ENCODE measurements around the gene ZNF629.

The ZNF629 gene

DNA sequence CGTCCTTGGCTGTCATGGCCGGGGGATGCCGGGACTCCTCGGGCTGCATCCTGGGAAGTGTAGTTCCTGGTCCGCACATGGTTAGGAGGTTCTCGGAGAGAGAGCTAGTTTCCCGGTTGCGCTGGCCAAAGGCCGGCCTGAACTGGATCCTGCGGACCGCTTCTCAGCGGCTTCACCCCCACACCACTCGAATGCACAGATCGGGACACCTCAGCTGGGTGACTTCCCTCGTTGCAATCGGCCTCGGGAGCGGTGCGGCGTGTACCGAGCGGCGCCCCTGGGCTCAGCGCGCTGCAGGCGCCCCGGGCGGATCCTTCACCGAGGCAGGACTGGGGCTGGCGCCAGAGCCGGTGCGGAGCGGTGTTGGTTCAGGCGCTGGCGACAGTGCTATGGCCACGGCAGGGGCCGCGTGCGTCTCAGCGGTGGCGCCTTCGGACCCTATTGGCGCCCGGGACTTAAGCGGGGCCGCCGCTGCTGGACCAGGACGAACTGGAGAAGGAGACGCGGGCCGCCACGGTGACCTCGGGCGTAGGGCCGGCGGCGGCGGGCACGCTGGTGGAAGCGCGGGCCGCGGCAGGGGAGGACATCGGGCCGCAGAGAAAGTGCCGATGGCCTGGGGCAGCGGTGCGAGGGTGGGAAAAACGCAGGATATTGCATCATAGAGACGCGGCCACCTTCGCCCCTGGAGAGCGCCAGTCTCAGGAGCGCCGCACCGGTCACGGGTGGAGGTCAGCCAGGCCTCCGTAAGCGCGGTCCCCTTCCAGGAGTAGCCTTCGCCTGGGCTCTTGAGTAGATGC lies 11.4 kb downstream of the ZNF629 start:
- Histone ChIP-seq H3K9me3 (ENCODE audit: insufficient read depth, low read depth, low read length) (no peaks in the 10 kb centered on the region), H3K4me1 (ENCODE audit: insufficient read depth, low read length) (peaks cover 4% of the 10 kb centered on the region), H3K27me3 (ENCODE audit: insufficient read depth, low read length) (no peaks in the 10 kb centered on the region), H3K4me3 (ENCODE audit: low read length) (peak overlapping the region; percentile 66), H3K9ac (ENCODE audit: low read depth, low read length) (peak overlapping the region; percentile 87), H3K36me3 (ENCODE audit: insufficient read depth, low read length) (peaks cover 46% of the 10 kb centered on the region), H3K27ac (ENCODE audit: low read depth, low read length) (peak overlapping the region; percentile 94)
- WGBS: under 1% methylated on average over 81 of the region's 81 CpGs

DNA sequence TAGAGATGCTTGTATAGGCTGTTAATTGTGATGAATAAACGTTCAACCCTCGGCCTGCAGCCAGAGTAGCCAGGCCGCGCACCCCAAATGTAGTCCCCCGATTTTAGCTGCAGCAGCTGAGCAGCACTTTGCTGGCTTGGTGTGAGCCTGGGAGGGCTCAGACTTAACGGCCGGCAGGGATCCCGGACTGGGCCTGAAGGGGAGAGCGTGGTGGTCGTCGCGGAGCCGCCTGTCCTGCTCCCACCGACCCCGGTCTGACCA lies 11.9 kb downstream of the ZNF629 start:
- Histone ChIP-seq H3K9ac (ENCODE audit: low read depth, low read length) (0 out of 2 replicates have a peak overlapping the region, but pooled peaks have one; percentile 87), H3K4me3 (ENCODE audit: low read length) (peak overlapping the region; percentile 66), H3K27me3 (ENCODE audit: insufficient read depth, low read length) (no peaks in the 10 kb centered on the region), H3K9me3 (ENCODE audit: insufficient read depth, low read depth, low read length) (no peaks in the 10 kb centered on the region), H3K36me3 (ENCODE audit: insufficient read depth, low read length) (peaks cover 50% of the 10 kb centered on the region), H3K4me1 (ENCODE audit: insufficient read depth, low read length) (peaks cover 4% of the 10 kb centered on the region), H3K27ac (ENCODE audit: low read depth, low read length) (no peak overlapping the region)
- 22% methylated on average over 15 of the region's 15 CpGs for WGBS

- H3K4me1 ChIP-seq (ENCODE audit: insufficient read depth, low read length): peaks cover 4% of the 10 kb centered on the region
- no peaks in the 10 kb centered on the region for H3K9me3 ChIP-seq (ENCODE audit: insufficient read depth, low read depth, low read length)
- peak overlapping the region; percentile 66 for H3K4me3 ChIP-seq (ENCODE audit: low read length)
- 76% methylated on average over 8 of the region's 8 CpGs for WGBS
- peaks cover 52% of the 10 kb centered on the region for H3K36me3 ChIP-seq (ENCODE audit: insufficient read depth, low read length)
- no peaks in the 10 kb centered on the region for H3K27me3 ChIP-seq (ENCODE audit: insufficient read depth, low read length)
- H3K9ac ChIP-seq (ENCODE audit: low read depth, low read length): no peak overlapping the region
- H3K27ac ChIP-seq (ENCODE audit: low read depth, low read length): no peak overlapping the region
Observed at GRCh38 chr16:30774367-30775130, 12.5 kb downstream of the ZNF629 start.

DNA sequence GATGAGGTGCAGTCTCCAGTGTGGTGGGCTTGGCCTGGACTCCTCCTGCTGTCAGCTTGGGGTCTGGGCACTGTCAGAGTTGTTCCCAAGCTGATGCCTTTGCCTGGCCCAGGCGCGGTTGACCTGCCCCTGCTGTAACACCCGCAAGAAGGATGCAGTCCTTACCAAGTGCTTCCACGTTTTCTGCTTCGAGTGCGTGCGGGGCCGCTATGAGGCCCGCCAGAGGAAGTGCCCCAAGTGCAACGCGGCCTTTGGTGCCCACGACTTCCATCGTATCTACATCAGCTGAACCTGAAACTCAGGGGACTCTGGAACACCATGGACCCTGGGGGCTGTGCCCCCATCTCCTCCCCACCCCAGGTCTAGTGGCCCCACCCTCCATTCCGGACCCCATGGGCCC lies 13.2 kb downstream of the ZNF629 start:
- no peak overlapping the region for H3K4me3 ChIP-seq (ENCODE audit: low read length)
- H3K27me3 ChIP-seq (ENCODE audit: insufficient read depth, low read length): no peaks in the 10 kb centered on the region
- peaks cover 4% of the 10 kb centered on the region for H3K4me1 ChIP-seq (ENCODE audit: insufficient read depth, low read length)
- no peak overlapping the region for H3K27ac ChIP-seq (ENCODE audit: low read depth, low read length)
- WGBS: 93% methylated on average over 14 of the region's 14 CpGs
- no peaks in the 10 kb centered on the region for H3K9me3 ChIP-seq (ENCODE audit: insufficient read depth, low read depth, low read length)
- H3K36me3 ChIP-seq (ENCODE audit: insufficient read depth, low read length): peaks cover 55% of the 10 kb centered on the region
- H3K9ac ChIP-seq (ENCODE audit: low read depth, low read length): no peak overlapping the region

- 94% methylated on average over 14 of the region's 14 CpGs for WGBS
- Histone ChIP-seq H3K36me3 (ENCODE audit: insufficient read depth, low read length) (peaks cover 76% of the 10 kb centered on the region), H3K9ac (ENCODE audit: low read depth, low read length) (no peak overlapping the region)
Observed at GRCh38 chr16:30771726-30772125, 15.3 kb downstream of the ZNF629 start.

DNA sequence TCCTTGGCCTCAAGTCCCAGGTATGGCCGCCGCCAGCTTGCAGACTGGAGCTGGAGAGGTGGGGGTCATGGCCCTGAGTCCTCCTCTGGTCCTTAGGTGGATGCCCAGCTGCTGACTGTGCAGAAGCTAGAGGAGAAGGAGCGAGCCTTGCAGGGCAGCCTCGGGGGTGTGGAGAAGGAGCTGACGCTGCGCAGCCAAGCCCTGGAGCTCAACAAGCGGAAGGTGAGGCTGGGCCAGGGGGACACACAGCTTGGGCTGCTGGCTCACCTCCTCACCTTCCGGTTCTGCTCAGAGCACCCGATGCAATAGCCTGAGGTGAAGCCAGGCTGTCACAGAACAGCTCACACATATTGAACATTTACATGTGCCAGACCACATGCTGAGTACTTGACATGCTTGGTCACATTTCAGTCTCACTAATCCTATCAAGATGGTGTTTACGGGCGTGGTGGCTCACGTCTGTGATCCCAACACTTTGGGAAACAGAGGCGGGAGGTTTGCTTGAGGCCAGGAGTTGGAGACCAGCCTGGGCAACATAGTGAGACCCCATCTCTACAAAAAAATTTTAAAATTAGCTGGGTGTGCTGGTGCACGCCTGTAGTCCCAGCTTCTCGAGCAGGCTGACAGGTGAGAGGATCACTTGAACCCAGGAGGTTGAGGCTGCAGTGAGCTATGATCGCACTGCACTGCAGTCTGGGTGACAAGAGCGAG lies 17.5 kb downstream of the ZNF629 start:
- no peaks in the 10 kb centered on the region for H3K9me3 ChIP-seq (ENCODE audit: insufficient read depth, low read depth, low read length)
- peaks cover 98% of the 10 kb centered on the region for H3K36me3 ChIP-seq (ENCODE audit: insufficient read depth, low read length)
- H3K4me1 ChIP-seq (ENCODE audit: insufficient read depth, low read length): no peaks in the 10 kb centered on the region
- no peak overlapping the region for H3K9ac ChIP-seq (ENCODE audit: low read depth, low read length)
- no peak overlapping the region for H3K27ac ChIP-seq (ENCODE audit: low read depth, low read length)
- no peaks in the 10 kb centered on the region for H3K27me3 ChIP-seq (ENCODE audit: insufficient read depth, low read length)
- H3K4me3 ChIP-seq (ENCODE audit: low read length): no peak overlapping the region
- 95% methylated on average over 16 of the region's 17 CpGs for WGBS

More at GRCh38 chr16:30771726-30772125, 15.3 kb downstream of the ZNF629 start:
- H3K9me3 ChIP-seq (ENCODE audit: insufficient read depth, low read depth, low read length): no peaks in the 10 kb centered on the region
- H3K27me3 ChIP-seq (ENCODE audit: insufficient read depth, low read length): no peaks in the 10 kb centered on the region
- no peak overlapping the region for H3K4me3 ChIP-seq (ENCODE audit: low read length)
- H3K4me1 ChIP-seq (ENCODE audit: insufficient read depth, low read length): no peaks in the 10 kb centered on the region
- H3K27ac ChIP-seq (ENCODE audit: low read depth, low read length): no peak overlapping the region

DNA sequence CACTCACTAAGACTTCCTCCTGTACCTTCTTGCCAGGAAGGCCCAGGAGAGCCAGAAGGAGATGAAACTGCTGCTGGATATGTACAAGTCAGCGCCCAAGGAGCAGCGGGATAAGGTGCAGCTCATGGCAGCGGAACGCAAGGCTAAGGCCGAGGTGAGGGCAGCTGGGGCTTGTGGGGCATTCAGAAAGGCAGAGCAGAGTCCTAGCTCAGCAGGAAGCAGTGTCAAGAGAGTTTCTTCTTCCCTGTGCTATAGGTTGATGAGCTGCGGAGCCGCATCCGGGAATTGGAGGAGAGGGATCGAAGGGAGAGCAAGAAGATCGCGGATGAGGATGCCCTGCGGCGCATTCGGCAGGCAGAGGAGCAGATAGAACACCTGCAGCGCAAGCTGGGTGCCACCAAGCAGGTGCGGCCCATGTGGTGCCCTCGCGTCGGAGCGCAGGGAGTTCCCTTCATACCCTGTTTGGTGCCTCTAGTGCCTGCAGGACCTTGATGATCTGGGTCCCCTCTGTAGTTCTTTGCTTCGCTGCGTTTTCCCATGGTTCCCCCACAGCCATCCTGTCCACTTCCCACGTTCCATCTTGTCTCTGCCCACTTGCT lies 18.3 kb downstream of the ZNF629 start:
- Histone ChIP-seq H3K27ac (ENCODE audit: low read depth, low read length) (no peak overlapping the region), H3K27me3 (ENCODE audit: insufficient read depth, low read length) (no peaks in the 10 kb centered on the region), H3K9me3 (ENCODE audit: insufficient read depth, low read depth, low read length) (no peaks in the 10 kb centered on the region), H3K4me1 (ENCODE audit: insufficient read depth, low read length) (no peaks in the 10 kb centered on the region), H3K36me3 (ENCODE audit: insufficient read depth, low read length) (peaks cover 98% of the 10 kb centered on the region), H3K4me3 (ENCODE audit: low read length) (no peak overlapping the region), H3K9ac (ENCODE audit: low read depth, low read length) (no peak overlapping the region)
- WGBS: 97% methylated on average over 23 of the region's 23 CpGs

DNA sequence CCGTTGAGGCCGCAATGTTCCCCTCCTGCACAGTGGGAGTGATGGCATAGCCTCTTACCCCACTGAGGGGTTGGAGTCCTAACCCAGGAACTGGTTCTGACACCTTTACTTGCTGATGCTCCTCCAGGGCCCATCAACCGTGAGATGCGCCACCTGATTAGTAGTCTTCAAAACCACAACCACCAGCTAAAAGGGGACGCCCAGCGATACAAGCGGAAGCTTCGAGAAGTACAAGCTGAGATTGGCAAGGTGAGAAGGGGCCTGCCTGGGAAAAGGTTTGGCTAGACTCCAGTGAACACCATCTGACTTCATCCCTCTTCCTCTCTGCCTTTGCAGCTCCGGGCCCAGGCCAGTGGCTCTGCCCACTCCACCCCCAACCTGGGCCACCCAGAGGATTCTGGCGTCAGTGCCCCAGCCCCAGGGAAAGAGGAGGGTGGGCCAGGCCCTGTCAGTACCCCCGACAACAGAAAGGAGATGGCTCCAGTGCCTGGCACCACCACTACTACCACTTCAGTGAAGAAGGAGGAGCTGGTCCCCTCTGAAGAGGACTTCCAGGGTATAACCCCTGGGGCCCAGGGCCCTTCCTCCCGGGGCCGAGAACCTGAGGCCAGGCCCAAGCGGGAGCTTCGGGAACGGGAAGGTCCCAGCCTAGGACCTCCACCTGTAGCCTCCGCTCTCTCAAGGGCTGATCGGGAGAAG lies 19.1 kb downstream of the ZNF629 start:
- WGBS: 96% methylated on average over 18 of the region's 18 CpGs

DNA sequence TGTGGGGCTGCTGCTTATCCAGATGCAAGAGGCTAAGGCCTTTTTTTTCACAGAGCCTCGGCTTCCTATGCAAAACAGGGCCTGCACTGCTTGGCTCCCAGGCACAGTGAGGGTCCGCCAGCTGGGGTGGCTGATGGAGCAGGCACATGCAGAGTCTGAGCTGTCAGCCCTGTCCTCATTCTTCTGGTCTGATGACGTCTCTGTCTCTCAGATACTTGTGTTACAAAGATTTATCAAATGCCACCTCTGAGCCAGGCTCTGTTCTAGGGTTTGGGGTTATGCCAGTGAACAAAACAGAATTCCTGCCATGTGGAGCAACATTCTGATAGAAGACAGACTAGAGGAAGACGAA lies 20.1 kb downstream of the ZNF629 start:
- Histone ChIP-seq H3K9me3 (ENCODE audit: insufficient read depth, low read depth, low read length) (no peaks in the 10 kb centered on the region), H3K36me3 (ENCODE audit: insufficient read depth, low read length) (peaks cover 88% of the 10 kb centered on the region), H3K27ac (ENCODE audit: low read depth, low read length) (no peak overlapping the region), H3K9ac (ENCODE audit: low read depth, low read length) (no peak overlapping the region), H3K27me3 (ENCODE audit: insufficient read depth, low read length) (no peaks in the 10 kb centered on the region), H3K4me3 (ENCODE audit: low read length) (no peak overlapping the region), H3K4me1 (ENCODE audit: insufficient read depth, low read length) (peaks cover 5% of the 10 kb centered on the region; the same call in 1 of the 2 replicates)
- 94% methylated on average over 4 of the region's 4 CpGs for WGBS

More for the DNA sequence above, 19.1 kb downstream of the ZNF629 start:
- Histone ChIP-seq H3K36me3 (ENCODE audit: insufficient read depth, low read length) (peaks cover 98% of the 10 kb centered on the region), H3K27ac (ENCODE audit: low read depth, low read length) (no peak overlapping the region), H3K27me3 (ENCODE audit: insufficient read depth, low read length) (no peaks in the 10 kb centered on the region), H3K4me1 (ENCODE audit: insufficient read depth, low read length) (peaks cover 3% of the 10 kb centered on the region; the same call in 1 of the 2 replicates), H3K9me3 (ENCODE audit: insufficient read depth, low read depth, low read length) (no peaks in the 10 kb centered on the region), H3K9ac (ENCODE audit: low read depth, low read length) (no peak overlapping the region), H3K4me3 (ENCODE audit: low read length) (no peak overlapping the region)

DNA sequence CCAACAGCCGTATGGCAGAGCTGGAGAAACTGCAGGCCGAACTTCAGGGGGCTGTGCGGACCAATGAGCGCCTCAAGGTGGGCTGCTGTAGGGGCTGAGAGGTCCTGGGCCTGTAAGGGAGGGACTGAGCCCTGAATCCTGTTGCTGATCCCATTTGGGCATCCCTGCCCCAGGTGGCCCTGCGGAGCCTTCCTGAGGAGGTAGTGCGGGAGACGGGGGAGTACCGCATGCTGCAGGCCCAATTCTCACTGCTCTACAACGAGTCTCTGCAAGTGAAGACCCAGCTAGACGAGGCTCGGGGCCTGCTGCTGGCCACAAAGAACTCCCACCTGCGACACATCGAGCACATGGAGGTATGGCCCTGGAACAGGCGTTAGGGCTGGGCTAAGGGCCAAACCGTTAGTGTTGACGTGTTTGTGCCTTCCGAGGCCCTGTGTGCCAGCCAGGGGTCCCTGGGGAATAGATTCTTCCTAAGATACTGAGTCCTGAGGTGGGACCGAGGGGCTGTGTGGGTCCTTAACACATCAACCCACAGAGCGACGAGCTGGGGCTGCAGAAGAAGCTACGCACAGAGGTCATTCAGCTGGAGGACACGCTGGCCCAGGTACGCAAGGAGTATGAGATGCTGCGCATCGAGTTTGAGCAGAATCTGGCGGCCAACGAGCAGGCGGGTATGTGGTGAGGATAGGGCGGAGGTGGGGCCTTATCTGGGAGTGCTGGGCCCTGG lies 20.6 kb downstream of the ZNF629 start:
- Histone ChIP-seq H3K27me3 (ENCODE audit: insufficient read depth, low read length) (no peaks in the 10 kb centered on the region), H3K36me3 (ENCODE audit: insufficient read depth, low read length) (peaks cover 82% of the 10 kb centered on the region), H3K9me3 (ENCODE audit: insufficient read depth, low read depth, low read length) (no peaks in the 10 kb centered on the region), H3K4me3 (ENCODE audit: low read length) (no peak overlapping the region), H3K4me1 (ENCODE audit: insufficient read depth, low read length) (peaks cover 5% of the 10 kb centered on the region; the same call in 1 of the 2 replicates), H3K27ac (ENCODE audit: low read depth, low read length) (no peak overlapping the region), H3K9ac (ENCODE audit: low read depth, low read length) (no peak overlapping the region)
- 96% methylated on average over 29 of the region's 29 CpGs for WGBS
